AG04449 (cell line): ENCODE measurements around the gene MAP4K1.
"Not testable (repeated sequence)": the region's sequence is repeated elsewhere in the genome, so short reads cannot be mapped to it uniquely, and the experiment has no call there.

Experiments
- CTCF ChIA-PET: fragments of 350-600 bp; formaldehyde crosslinking; extraction: SDS; loops from one replicate; lab custom pipeline; 2021; ENCODE audit warnings: antibody characterized with exemption; lab: Yijun Ruan, JAX
- POLR2A ChIA-PET: fragments of 400-600, 350-600 bp; formaldehyde crosslinking; extraction: SDS; loops from one replicate; lab custom pipeline; 2020; ENCODE audit warnings: antibody characterized with exemption, inconsistent platforms; lab: Yijun Ruan, JAX
- DNase-seq: peaks from one replicate; pipeline ENCODE4 v3.0.0-alpha.2; 2010; ENCODE audit warnings: low read depth, low spot score
- H3K4me3 ChIP-seq: 2 replicates; pipeline ENCODE4 v1.5.1; 2011; ENCODE audit warnings: low read depth, mild to moderate bottlenecking, control low read depth, low read length
- TF ChIP-seq, protein P1 (sequence below): IDR thresholded peaks from one replicate; pipeline ENCODE4 v1.5.1; 2011; ENCODE audit warnings: mild to moderate bottlenecking, moderate library complexity, low read length, control low read depth, inconsistent platforms; ENCODE audit not compliant: insufficient read depth; ENCODE audit errors: missing control alignments

The MAP4K1 gene

GRCh38 chr19:38559428-38560401 is 58.0 kb downstream of the MAP4K1 start:
- TF ChIP-seq, protein P1, sequence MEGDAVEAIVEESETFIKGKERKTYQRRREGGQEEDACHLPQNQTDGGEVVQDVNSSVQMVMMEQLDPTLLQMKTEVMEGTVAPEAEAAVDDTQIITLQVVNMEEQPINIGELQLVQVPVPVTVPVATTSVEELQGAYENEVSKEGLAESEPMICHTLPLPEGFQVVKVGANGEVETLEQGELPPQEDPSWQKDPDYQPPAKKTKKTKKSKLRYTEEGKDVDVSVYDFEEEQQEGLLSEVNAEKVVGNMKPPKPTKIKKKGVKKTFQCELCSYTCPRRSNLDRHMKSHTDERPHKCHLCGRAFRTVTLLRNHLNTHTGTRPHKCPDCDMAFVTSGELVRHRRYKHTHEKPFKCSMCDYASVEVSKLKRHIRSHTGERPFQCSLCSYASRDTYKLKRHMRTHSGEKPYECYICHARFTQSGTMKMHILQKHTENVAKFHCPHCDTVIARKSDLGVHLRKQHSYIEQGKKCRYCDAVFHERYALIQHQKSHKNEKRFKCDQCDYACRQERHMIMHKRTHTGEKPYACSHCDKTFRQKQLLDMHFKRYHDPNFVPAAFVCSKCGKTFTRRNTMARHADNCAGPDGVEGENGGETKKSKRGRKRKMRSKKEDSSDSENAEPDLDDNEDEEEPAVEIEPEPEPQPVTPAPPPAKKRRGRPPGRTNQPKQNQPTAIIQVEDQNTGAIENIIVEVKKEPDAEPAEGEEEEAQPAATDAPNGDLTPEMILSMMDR, result no peak

DNA sequence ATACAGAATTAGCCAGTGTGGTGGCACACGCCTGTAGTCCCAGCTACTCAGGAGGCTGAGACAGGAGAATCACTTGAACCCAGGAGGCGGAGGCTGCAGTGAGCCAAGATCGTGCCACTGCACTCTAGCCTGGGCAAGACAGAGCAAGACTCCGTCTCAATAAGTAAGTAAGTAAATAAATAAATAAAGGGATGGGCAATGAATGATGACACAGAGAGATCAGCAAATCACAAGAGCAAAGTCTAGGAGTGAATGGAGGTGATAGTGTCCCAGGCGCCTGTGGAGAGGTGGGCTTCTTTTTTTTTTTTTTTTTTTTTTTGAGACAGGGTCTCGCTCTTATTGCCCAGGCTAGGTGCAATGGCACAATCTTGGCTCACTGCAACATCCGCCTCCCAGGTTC is 58.8 kb downstream of the MAP4K1 start:
- DNase-seq, CTCF ChIA-PET, H3K4me3 ChIP-seq, POLR2A ChIA-PET: not testable (repeated sequence)

More at GRCh38 chr19:38559428-38560401, 58.0 kb downstream of the MAP4K1 start:
- DNase-seq, result no peak
- ChIA-PET POLR2A (no interaction called here), CTCF (no interaction called here)
- no peak overlapping the region for H3K4me3 ChIP-seq

DNA sequence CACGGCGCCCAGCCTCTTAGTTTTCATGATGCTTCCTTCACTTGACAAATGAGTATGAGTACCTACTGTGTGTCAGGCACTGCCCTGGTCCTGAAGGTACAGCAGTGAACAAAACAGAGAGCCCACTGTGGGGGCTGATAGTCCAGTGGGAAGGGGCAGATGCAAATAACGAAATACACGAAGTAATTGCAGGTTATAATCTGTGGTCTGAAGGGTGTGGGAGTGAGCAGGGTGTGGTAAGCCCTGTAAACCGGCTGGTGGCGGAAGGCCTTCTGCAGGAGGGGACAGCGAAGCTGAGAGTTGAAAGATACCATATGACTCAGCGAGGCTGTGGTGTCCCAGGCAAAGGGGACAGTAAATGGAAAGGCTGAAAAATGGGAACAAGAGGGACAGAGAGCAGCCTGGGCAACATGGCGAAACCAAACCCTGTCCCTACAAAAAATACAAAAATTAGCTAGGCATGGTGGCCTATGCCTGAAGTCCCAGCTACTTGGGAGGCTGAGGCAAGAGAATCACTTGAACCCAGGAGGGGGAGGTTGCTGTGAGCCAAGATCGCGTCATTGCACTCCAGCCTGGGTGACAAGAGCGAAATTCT is 60.5 kb downstream of the MAP4K1 start:
- TF ChIP-seq, protein P1, result no peak
- H3K4me3 ChIP-seq, result no peak overlapping the region
- ChIA-PET CTCF (interaction anchor here (0.9 kb wide), 1 partner anchor 376 kb away, joined by 3 read pairs; no protein-coding TSS in a partner anchor), POLR2A (interaction anchor here (0.7 kb wide), 1 partner anchor 35 kb away, joined by 3 read pairs; no protein-coding TSS in a partner anchor)
- DNase-seq, result no peak

- TF ChIP-seq, protein P1, result no peak
- CTCF ChIA-PET, result interaction anchor here (0.9 kb wide), 1 partner anchor 376 kb away, joined by 3 read pairs; no protein-coding TSS in a partner anchor
- no peak for DNase-seq
- H3K4me3 ChIP-seq, result no peak overlapping the region
- POLR2A ChIA-PET, result no interaction called here
Measured at GRCh38 chr19:38556521-38557174, 61.1 kb downstream of the MAP4K1 start.

DNA sequence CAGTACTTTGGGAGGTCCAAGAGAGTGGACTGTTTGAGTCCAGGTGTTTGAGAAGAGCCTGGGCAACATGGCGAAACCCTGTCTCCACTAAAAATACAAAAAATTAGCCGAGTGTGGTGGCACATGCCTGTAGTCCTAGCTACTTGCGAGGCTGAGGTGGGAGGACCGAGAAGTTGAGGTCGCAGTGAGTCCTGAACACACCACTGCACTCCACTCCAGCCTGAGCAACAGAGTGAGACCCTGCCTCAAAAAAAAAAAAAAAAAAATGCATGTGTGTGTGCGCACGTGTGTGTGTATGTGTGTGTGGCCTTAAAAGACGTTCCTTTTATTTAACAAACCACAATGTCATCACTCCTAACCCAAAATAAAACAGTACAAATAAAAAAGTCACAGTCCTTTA is 62.6 kb downstream of the MAP4K1 start:
- ChIA-PET CTCF (interaction anchor here (0.6 to 0.8 kb wide), 2 partner anchors 11 to 14 kb away, joined by 3 to 4 read pairs; no protein-coding TSS in a partner anchor), POLR2A (no interaction called here)
- TF ChIP-seq, protein P1, result no peak
- DNase-seq, result no peak
- H3K4me3 ChIP-seq, result no peak overlapping the region

- DNase-seq, result no peak
- H3K4me3 ChIP-seq, result no peak overlapping the region
- ChIA-PET CTCF (no interaction called here), POLR2A (no interaction called here)
- TF ChIP-seq, protein P1, result no peak
Measured at GRCh38 chr19:38554676-38555141, 63.0 kb downstream of the MAP4K1 start.

GRCh38 chr19:38553239-38553638 is 64.5 kb downstream of the MAP4K1 start:
- DNase-seq, CTCF ChIA-PET, POLR2A ChIA-PET, H3K4me3 ChIP-seq: not testable (repeated sequence)
